Activated naive CD8-positive, alpha-beta T cell treated with anti-CD3 and anti-CD28 coated beads, Interleukin-2, amount 50 U/mL, for 24 hours (primary cell): ENCODE measurements around the gene JAG1.
"Not testable (repeated sequence)": the region's sequence is repeated elsewhere in the genome, so short reads cannot be mapped to it uniquely, and the experiment has no call there.

Source experiments
- ATAC-seq: fragments of 150-1000 bp; cut with Tn5 transposase; one replicate; pipeline ENCODE4 v1.10.0; 2021
- DNase-seq: peaks from one replicate; pipeline ENCODE4 v3.0.0; 2021
- H3K27ac Mint-ChIP-seq: one replicate; pipeline ENCODE4 v1.8.0; 2021; ENCODE audit warnings: mild to moderate bottlenecking, mixed read lengths
- H3K27me3 Mint-ChIP-seq: one replicate; pipeline ENCODE4 v1.8.0; 2021; ENCODE audit warnings: mixed read lengths
- H3K36me3 Mint-ChIP-seq: one replicate; pipeline ENCODE4 v1.8.0; 2021; ENCODE audit warnings: low read depth, mixed read lengths
- H3K4me1 Mint-ChIP-seq: one replicate; pipeline ENCODE4 v1.8.0; 2021; ENCODE audit warnings: mixed read lengths
- H3K4me3 Mint-ChIP-seq: one replicate; pipeline ENCODE4 v1.8.0; 2021; ENCODE audit warnings: mild to moderate bottlenecking, moderate library complexity, mixed read lengths
- H3K9me3 Mint-ChIP-seq: one replicate; pipeline ENCODE4 v1.8.0; 2021; ENCODE audit warnings: mixed read lengths

Gene JAG1

GRCh38 chr20:10594296-10594868 is 79.4 kb downstream of the JAG1 start:
- no peak overlapping the region for H3K4me3 Mint-ChIP-seq
- H3K36me3 Mint-ChIP-seq: peaks cover 11% of the 10 kb centered on the region
- peaks cover 17% of the 10 kb centered on the region for H3K4me1 Mint-ChIP-seq
- no peaks in the 10 kb centered on the region for H3K27me3 Mint-ChIP-seq
- ATAC-seq (no peak), DNase-seq (no peak)
- H3K27ac Mint-ChIP-seq: no peak overlapping the region
- no peaks in the 10 kb centered on the region for H3K9me3 Mint-ChIP-seq

GRCh38 chr20:10591946-10592521 is 81.8 kb downstream of the JAG1 start:
- H3K27me3 Mint-ChIP-seq: no peaks in the 10 kb centered on the region
- H3K9me3 Mint-ChIP-seq: no peaks in the 10 kb centered on the region
- DNase-seq: no peak

GRCh38 chr20:10590950-10591671 is 82.7 kb downstream of the JAG1 start:
- Mint-ChIP-seq H3K4me1 (peaks cover 6% of the 10 kb centered on the region), H3K4me3 (no peak overlapping the region), H3K27me3 (no peaks in the 10 kb centered on the region), H3K36me3 (peaks cover 4% of the 10 kb centered on the region), H3K27ac (no peak overlapping the region), H3K9me3 (no peaks in the 10 kb centered on the region)
- ATAC-seq (no peak), DNase-seq (no peak)

More at GRCh38 chr20:10591946-10592521, 81.8 kb downstream of the JAG1 start:
- H3K27ac Mint-ChIP-seq: no peak overlapping the region
- no peak overlapping the region for H3K4me3 Mint-ChIP-seq
- H3K36me3 Mint-ChIP-seq: peaks cover 2% of the 10 kb centered on the region
- ATAC-seq: no peak
- peaks cover 6% of the 10 kb centered on the region for H3K4me1 Mint-ChIP-seq

GRCh38 chr20:10590446-10590845 is 83.4 kb downstream of the JAG1 start:
- not testable (repeated sequence) for ATAC-seq, H3K27me3 Mint-ChIP-seq, H3K36me3 Mint-ChIP-seq, H3K9me3 Mint-ChIP-seq, H3K4me3 Mint-ChIP-seq, H3K4me1 Mint-ChIP-seq, DNase-seq, H3K27ac Mint-ChIP-seq
